GM18505 (cell line): ENCODE data around the gene AK4.
"Not testable (repeated sequence)": the region's sequence is repeated elsewhere in the genome, so short reads cannot be mapped to it uniquely, and the experiment has no call there.

Experiments
- ATAC-seq: cut with Tn5 transposase; IDR thresholded peaks from one replicate; pipeline ENCODE4 v1.9.1; 2021; ENCODE audit not compliant: unreplicated experiment
- POLR2A ChIP-seq: IDR thresholded peaks from 4 replicates; pipeline ENCODE4 v1.6.1; 2011; ENCODE audit warnings: borderline replicate concordance; ENCODE audit not compliant: insufficient read depth, insufficient read length; ENCODE audit errors: extremely low read depth

Gene AK4

GRCh38 chr1:65163201-65163805 lies 15.3 kb downstream of the AK4 start:
- ATAC-seq = no peak

DNA sequence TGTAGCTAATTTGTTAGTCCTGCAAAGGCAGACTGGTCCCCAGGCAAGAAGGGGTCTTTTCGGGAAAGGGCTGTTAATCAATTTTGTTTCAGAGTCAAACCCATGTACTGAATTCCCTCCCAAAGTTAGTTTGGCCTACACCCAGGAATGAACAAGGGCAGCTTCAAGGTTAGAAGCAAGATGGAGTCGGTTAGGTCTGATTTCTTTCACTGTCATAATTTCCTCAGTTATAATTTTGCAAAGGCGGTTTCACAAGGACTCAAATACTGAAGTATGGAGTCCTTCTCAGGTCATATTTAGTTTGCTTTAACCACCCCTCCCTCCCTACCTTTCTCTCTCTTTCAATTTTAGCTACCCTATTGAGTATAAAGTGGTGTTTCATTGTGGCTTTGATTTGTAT lies 16.1 kb downstream of the AK4 start:
- not testable (repeated sequence) for ATAC-seq

More at GRCh38 chr1:65163201-65163805, 15.3 kb downstream of the AK4 start:
- TF ChIP-seq POLR2A = no peak

DNA sequence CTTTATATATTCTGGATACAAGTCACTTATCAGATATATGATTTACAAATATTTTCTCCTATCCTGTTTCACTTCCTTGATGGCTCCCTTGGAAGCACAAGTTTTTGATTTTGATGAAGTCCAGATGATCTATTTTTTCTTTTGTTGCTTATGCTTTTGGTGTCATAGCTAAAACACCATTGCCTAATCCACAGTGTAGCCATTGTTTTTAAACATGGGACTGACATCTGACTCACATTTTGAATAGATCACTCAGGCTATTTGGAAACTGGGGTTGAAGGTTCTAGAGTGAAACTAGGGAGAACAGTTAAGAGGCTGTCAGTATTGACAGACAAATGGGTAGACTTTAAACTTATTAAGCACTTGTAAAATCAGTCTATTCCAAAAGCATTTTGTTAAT lies 16.6 kb downstream of the AK4 start:
- ATAC-seq = no peak
- TF ChIP-seq POLR2A = no peak

DNA sequence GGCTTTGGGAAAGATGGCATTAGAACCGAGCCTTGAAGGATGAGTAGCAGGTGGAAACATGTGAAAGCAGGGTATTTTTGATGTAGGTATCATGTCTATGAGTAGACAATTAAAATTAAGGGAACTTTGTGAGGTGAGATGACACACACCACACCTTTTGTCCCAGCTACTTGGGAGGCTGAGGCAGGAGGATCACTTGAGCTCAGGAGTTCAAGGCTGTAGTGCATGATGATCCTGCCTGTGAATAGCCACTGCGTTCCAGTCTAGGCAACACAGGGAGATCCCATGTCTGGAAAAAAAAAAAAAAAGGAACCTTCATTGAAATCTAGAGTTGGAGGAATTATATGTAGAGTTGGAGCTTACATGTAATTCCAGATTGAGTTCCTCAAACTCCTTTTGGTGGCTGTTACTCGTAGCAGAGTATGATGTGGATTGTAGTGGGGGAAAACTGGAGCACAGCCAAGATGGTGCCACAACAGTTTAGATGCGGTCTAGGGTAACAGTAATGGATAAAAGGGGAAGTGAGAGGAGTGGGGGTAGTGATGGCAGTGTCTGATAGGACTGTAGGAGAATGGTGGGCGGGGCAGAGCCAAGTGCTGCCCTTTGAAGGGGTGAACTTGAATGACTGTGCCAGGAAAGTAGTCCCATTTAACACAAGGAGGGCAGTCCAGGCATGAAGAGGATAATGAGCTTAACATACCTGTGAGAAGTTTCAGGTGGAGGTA lies 17.4 kb downstream of the AK4 start:
- no peak for TF ChIP-seq POLR2A

GRCh38 chr1:65166572-65167305 lies 18.7 kb downstream of the AK4 start:
- no peak for ATAC-seq
- no peak for TF ChIP-seq POLR2A

More for the DNA sequence above, 17.4 kb downstream of the AK4 start:
- ATAC-seq = peak; percentile 91

GRCh38 chr1:65167586-65168242 lies 19.7 kb downstream of the AK4 start:
- no peak for TF ChIP-seq POLR2A
- no peak for ATAC-seq

GRCh38 chr1:65168867-65169266 lies 20.9 kb downstream of the AK4 start:
- no peak for TF ChIP-seq POLR2A
- ATAC-seq = no peak

GRCh38 chr1:65170511-65171142 lies 22.6 kb downstream of the AK4 start:
- TF ChIP-seq POLR2A = no peak
- no peak for ATAC-seq

GRCh38 chr1:65172936-65173690 lies 25.1 kb downstream of the AK4 start:
- ATAC-seq = no peak
- TF ChIP-seq POLR2A = no peak

DNA sequence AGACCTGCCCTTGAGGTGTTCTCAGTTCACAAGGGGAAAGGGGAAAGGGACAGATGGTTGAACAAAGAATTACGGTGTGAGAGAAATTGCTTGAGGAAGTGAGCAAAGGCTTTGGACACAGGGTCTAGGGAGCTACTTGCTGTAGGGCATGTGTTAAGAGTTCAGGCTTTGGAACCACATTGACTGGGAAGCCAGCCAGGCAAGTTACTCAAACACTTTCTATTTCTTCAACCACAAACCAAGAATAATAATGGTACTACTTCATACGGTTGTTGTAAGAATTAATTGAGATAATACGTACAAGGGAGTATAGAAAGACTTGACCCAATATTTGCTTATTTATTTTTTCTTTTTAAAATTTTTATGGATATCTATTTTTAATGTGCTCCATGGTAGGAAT lies 26.6 kb downstream of the AK4 start:
- no peak for TF ChIP-seq POLR2A
- ATAC-seq = peak; percentile 95

DNA sequence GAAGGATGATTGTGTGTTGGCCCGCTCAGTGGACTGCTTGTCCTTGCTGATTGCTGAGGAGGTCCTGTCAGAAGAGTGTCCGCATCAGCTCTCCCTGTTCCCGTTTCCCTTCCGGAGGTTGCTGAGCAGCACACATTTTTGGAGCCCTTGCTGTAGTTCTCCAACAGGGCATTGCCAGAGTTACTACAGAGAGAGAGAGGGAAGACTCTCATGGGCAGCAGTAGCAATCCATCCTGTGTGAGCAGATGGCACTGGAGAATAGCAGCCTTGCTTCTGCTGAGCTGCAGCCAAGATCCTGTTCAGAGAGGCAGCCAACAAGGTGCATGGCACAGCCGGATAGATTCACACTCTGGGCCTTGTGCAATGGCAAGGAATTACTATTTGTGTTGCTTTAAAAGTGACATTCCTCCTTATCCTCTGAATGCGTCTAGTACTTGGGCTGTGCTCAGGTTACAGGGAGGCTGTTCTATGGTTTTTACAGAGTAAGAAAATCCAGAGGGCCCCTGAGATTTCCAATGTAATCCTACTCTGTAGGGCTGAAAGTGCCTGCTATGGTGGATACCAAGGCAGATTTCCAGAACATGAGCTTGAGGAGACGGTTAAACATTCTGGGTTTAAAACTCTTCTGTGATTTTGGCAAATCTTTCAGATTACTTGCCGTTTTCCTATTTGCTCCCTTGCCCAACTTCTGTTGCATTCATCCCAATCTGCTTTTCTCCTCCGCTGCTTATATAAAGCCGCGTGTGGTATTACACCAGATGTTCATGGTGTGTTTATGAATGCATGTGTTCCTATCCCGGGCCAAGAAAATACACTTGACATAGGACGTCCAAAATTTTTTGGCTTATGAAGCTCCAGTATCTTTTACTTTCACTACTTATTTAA lies 27.4 kb downstream of the AK4 start:
- no peak for TF ChIP-seq POLR2A
- ATAC-seq = no peak

GRCh38 chr1:65176056-65176450 lies 28.1 kb downstream of the AK4 start:
- no peak for ATAC-seq
- no peak for TF ChIP-seq POLR2A
